EH (cell line): Measurements from ENCODE around the gene UBR4.

Experiments used
- DNase-seq: peaks from one replicate; pipeline ENCODE4 v3.0.0-alpha.2; 2015; ENCODE audit warnings: low read depth

The UBR4 gene

DNA sequence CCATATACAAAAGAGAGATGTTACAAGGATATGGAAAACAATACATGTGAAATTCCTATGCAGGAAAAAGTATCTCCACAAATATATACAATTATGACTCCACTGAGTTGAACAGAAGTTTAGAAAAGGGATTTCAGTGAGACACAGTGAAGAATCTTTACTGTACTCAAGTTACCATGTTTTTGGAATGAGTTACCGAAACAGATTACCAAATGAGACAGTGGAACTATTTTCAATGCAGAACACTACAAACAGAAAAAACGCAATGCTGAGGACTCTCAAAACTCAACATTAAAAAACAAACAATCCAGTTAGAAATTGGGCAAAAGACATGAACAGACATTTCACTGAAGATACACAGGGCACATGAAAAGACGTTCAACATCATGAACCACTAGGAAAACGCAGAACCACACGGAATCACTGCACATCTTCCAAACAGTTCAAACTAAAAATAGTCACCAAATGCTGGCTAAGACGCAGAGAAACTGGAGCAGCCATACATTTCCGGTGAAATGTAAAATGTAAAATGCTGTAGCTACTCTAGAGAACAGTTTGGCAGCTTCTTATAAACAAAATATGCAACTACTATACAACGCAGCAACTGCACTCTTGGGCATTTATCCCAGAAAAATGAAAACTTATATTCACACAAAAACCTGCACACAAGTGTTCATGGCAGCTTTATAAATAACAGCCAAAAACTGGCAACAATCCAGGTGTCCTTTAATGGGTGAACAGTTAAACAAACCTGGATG, 118.7 kb downstream of the UBR4 start:
- DNase-seq = no peak

GRCh38 chr1:19089524-19089923, 120.5 kb downstream of the UBR4 start:
- no peak for DNase-seq

DNA sequence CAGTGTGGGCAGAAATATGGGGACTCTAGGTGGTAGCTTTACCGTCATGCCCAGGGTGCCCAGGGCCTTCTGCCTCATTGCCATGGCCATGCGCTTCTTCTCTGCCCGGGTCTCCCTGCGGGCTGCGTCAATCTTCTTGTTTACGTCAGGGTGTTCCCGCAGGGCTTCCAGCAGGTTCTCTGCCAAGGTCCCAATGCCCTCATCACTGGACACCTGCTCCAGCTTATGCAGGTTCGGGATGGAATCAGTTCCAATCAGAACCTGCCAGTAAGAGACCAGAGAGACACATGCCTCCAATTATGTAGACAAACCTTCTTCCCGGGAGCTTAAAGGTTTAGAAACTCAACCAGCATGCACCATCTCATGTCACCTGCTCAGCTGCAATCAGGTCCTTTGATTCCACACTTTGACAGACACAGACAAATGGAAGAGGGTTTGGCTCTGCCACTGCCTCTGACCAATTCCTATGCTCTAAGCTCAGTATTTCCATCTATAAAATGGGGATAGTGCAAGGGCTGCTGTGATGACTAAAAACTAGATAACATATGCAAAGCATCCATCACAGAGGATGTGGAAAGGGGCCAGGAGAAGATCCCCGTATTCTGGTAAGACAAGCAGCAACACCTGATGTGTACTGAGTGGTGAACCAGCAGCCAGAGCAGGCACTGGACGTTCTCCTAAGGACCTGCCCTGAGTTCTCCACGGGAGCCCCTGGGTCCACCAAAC, 121.2 kb downstream of the UBR4 start:
- DNase-seq = no peak

- DNase-seq = no peak
Observed at GRCh38 chr1:19087737-19088594, 122.1 kb downstream of the UBR4 start.

DNA sequence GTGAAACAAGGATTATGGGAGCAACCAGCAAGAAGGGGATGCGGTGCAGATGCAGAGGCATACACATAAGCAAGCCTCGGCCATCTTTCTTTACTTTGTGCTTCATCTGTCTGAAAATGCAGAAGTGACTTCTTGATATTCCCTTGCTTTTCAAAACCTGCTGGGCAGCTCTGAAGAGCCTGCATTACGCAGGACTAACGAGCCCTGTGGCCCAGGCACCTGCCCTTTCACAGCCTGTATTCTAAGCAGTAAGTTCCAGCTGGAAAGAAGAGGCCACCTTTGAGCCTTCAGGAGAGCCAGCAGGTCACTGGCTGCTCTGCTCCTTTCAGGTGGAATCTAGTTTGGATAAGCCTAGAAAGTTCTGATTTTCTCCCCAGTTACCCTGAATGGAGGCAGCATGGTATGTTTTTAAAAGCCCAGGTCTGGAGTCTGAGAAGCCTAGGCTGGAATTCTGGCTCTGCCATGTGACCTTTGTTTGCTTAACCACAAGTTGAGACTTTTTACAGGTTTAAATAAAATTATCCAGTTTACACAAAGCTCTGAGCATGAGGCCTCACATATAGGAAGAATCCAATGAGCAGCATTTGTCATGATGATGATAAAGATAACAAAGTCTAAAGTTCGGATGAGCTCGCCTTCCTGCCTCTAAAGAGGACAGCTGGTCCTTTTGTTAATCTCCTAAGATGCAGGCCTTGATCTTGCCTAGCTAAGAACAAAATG, 122.9 kb downstream of the UBR4 start:
- peak; percentile 32 for DNase-seq

DNA sequence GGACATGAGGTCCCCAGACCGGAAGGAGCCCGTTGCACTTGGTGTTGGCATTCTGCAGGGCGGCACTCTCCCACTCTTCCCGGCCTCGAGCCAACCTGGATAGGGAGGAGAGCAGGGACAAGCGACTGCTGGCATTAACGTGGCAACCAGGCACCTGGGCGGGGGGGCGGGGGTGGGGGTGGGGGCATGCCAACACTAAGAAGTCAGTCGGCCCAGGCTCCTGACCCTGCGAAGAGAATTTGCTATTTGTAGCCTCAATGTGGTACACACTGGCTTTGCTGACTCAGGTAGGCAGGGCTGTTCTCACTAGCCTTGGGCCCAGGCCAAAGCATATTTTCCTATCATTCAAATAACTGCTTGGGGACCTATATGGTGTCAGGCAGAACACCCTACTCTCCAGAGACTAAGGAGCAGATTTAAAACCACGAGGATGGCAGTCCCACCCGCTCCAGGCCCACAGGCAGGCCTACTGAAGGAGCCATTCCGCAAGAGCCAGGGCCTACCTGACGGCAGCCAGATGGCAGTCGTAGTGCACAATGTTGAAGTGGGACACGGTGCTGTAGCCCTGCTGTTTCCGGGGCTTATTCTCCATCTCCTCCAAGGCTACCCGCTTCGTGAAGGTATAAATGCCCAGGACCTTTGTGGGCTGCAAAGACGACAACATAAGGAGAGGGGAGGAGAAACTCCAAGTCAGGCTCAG, 123.7 kb downstream of the UBR4 start:
- no peak for DNase-seq

GRCh38 chr1:19084206-19084738, 125.8 kb downstream of the UBR4 start:
- DNase-seq = no peak

GRCh38 chr1:19083081-19083480, 127.0 kb downstream of the UBR4 start:
- DNase-seq = no peak

DNA sequence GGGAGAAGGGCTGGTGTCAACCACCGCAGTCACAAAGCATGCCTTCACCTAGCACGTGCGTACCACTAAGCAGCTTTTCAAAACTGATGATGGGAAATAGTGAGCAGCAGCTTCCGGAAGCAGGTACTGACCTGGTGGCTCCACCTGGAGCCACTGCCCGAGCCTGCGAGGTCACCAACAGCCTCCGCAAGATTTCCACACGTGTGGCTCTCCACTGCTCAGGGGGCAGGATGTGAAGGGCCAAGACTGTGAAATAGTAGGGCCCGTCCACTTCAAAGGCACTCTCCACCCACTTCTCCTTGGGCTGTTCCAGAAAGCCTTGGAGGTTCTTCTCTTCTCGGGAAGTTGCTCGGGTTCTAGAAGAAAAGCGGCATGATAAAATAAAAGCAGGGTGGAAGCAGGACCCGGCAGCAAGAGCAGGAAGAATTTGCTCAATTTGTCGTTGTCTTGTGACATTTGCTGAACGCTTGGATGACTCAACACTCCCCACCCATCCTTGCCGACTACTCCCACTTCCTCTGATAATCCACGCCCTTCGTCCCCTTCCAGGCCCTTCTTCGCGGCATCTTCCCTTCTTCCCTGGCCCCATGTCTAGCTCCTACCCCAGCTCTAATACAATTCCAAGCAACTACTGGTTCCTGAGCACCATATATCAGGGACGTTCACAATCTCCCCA, 128.7 kb downstream of the UBR4 start:
- peak; percentile 68 for DNase-seq

DNA sequence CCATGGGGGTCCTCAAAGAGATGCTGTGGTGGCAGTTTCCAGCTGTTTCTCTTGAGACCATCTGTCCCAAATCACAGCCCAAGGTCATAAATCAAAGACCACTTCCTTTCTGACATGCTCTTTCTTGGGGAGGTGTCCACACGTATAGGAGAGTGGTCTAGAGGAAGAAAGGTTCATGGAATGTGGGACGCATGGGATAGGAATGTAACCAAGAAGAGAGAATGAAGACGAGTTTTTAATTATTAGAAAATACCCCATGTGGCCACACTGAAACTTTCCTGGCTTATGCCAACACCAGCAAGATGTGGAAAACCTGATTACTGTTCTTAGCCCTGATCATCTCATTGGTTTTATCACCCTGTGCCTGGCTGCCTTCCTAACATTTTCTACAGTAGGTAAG, 129.3 kb downstream of the UBR4 start:
- DNase-seq = peak; percentile 76

GRCh38 chr1:19079541-19080472, 130.3 kb downstream of the UBR4 start:
- peak; percentile 57 for DNase-seq

GRCh38 chr1:19078536-19078935, 131.5 kb downstream of the UBR4 start:
- no peak for DNase-seq

- no peak for DNase-seq
Observed at GRCh38 chr1:19076841-19077616, 133.0 kb downstream of the UBR4 start.

DNA sequence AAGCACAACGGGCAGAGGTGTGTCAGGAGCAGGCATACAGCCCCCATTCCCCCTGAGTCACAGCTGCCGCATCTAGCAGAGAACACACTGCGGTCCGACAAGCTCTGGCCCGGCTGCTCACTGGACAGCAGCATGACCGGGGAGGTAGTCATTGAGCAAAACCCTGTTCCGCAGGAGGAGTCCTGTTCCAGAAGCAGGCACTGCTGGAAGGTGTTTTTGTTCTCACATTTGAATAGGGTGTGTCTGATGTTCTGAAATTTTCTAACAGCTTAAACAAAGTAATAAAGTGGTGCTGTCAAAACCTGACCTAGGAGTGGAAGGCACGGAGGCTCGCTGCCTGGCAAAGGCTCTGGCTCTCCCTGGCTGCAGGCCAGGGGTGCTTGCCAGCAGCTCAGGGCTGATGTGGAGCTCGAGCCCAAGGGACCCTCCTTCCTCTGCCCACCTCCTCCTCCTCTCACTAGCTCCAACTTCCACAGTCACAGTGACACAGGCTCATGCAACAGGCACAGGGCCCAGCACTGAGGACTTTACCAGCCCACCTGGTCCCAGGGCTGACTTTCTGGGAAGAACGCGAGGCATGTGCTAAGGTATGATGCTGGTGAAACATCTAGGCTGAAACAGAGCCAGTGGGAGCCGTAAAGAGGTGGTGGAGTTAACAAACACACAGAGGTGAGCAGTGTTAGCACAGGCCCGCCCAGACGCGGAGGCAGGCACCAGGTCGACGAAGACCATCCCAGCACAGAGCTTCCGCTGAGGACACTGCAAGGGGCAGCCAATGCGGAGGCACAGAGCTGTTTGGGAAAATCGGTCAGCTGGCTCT, 135.0 kb downstream of the UBR4 start:
- DNase-seq = no peak

GRCh38 chr1:19074361-19074901, 135.6 kb downstream of the UBR4 start:
- DNase-seq = no peak

- no peak for DNase-seq
Observed at GRCh38 chr1:19073311-19074186, 136.5 kb downstream of the UBR4 start.
